HG03442 (cell line): ENCODE results near the gene CTNNA2.
"Not testable (repeated sequence)": the region's sequence is repeated elsewhere in the genome, so short reads cannot be mapped to it uniquely, and the experiment has no call there.

Experiments
- ATAC-seq: cut with Tn5 transposase; IDR thresholded peaks from one replicate; pipeline ENCODE4 v1.9.1; 2021; ENCODE audit warnings: mild to moderate bottlenecking, moderate library complexity; ENCODE audit not compliant: unreplicated experiment

CTNNA2 gene

GRCh38 chr2:80014637-80015036 lies 501.8 kb downstream of the CTNNA2 start:
- no peak for ATAC-seq

DNA sequence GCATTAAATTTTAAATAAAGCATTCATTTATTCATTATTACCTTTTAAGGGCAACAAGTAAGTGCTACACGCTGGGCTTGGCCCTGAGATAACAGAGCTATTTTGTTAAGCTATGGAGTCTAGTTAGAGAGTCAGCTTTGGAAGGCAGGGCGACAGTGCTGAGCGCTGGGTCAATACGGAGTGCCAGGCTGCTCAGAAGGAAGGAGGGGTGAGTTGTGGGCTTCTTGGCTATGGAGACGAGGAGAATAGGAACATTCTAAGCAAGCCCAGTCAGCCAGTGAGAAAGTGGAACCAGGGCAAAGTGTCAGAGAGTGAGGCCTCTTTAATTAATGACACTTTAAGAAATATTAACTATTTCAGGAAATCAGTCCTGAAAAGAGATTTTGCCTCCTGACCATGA lies 503.3 kb downstream of the CTNNA2 start:
- no peak for ATAC-seq

DNA sequence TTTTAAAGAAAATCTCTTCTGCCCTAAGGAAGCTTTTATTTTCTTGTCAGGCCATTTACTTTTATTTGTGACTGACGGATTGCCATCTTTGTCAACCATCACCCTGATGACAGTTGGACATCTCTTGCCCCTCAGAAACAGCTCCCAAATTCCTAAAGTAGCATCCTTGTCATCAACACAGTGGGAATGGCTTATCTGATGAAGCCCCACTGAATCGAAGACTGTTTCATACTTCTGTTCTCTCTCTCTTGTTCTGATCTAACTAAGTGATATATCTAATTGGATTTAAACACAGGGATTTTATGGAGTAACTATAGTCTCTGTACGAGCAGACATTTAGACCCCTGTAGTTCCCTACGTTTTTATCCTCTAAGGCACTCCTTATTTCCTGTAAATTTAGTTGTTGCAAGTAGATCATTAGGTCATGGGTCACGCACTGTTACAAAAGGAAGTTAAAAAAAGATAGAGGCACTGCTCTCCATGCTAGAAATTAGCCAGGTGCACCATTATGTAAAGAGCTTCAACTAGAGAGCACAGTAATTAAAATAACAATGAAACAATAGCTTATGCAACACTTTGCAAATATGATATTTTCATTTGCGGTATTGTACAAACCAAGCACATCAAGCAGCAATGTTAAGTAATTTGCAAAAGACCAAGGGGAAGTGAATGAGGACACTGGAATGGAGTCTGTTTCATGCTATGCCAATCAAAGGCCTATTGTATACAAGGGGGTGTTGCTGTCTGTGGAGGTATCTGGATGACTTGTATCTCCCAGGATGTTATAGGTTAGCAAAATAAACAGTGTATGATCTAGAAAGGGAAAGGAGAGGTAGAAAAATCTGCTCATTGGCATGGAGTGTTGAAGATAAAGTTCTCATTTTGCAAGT lies 507.0 kb downstream of the CTNNA2 start:
- no peak for ATAC-seq

- no peak for ATAC-seq
These were observed 509.2 kb downstream of the CTNNA2 start for GRCh38 chr2:80022018-80022417.

DNA sequence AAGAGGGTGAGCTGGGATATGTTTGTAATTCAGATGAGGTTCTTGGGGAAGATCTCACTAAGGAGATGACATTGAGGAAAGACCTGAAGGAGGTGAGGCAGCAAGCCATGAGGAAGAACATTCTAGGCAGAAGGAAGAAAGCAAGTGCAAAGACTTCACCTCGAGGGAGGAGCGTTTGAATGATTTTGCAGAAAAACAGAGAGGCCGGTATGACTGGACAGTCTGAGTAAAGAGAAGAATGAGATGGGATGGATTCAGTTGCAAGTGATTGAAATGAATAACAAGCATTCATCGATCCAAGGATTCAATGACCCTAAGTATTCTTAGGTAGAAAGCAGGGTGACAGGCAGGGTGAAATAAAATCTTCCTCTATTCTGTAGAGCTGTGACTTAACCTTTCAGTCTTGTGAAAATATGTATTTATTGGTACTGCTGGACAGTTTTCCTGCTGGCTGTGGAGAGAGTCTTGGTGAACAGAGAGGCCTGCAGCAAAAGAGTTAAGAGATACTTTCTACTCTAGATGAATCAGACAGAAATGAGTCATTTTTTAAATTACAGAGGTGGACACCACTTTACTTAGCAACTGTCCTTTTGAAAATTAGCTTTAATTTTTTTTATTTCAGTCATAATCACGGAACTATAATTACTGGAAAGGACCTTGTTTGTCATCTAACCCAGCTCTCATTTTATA lies 513.3 kb downstream of the CTNNA2 start:
- no peak for ATAC-seq

GRCh38 chr2:80028051-80028450 lies 515.2 kb downstream of the CTNNA2 start:
- ATAC-seq, result no peak

DNA sequence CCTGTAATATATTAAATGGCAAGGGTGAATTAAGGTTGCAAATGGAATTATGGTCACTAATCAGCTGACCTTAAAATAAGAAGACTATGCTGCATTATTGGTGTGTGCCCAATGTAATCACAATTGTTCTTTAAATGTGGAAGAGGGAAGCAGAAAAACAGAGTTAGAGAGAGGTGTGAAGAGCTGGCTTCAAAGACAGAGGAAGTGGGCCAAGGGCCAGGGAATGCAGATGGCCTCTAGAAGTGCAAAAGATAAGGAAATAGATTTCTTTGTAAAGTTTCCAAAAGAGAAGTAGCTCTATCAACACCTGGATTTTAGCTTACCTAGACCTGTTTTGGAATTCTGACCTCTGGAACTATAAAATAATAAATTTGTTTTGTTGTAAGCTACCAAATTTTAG lies 515.7 kb downstream of the CTNNA2 start:
- ATAC-seq, result no peak

- ATAC-seq, result no peak
These were observed 517.3 kb downstream of the CTNNA2 start for GRCh38 chr2:80030135-80030534.

GRCh38 chr2:80032684-80033083 lies 519.8 kb downstream of the CTNNA2 start:
- not testable (repeated sequence) for ATAC-seq

DNA sequence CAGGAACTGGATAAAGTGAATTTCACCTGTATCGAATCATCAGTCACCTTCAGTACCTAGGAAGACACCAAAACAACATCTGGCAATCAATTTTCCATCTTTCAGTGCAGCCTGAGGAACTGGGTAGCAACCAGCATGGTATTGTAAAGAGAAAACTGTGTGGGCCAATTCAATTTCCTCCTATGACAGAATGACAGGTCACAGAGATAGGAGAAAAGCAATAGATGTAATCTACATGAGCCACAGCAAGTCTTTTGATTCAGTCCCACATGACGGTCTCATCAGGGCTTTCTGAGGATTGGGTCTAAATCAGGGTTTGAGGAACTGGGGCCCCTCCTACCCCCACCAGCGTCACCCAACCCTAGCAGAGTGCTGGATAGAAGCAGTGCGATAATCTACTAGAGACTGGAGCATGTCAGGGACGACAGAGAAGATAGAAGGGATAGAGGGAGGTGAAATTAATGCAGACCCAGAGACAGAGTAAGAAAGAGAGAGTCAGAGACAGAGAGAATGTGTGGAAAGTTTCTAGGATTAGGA lies 523.0 kb downstream of the CTNNA2 start:
- ATAC-seq, result no peak

DNA sequence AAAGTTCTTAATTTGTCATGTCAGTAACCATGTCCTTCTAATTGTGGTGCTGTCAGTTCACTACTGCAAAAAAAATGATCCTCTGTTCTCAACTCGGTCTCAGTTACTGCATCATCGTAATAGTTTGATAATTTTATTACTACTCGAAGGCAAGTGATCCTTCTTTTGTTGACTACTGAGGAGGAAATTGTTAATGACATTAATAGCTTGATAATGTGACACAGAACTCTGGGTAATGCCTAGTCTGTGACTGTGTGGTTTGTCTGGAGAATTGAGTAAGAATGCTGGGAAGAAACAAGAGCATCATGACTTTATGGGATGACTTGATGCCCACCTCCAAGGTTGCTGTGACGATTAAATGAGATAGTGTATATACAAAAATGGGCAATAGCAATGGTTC lies 524.5 kb downstream of the CTNNA2 start:
- ATAC-seq, result no peak

DNA sequence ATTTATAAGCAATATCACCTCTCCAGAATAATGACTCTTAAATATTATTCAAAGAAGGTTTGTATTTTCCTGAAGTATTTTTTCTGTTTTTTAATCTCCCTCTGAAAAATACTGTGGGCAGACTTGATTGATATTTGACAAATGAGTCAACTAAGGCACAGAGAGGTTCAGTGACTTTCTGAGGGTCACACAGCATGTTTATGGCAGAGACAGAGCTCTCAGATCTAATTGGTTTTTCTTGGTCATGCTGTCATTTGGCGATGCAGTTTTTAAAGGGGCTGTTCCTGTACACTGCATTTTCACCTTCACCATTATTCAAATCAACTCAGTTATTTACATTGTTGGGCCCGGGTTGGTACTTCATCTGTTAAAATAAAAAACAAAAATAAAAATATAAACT lies 527.4 kb downstream of the CTNNA2 start:
- ATAC-seq, result no peak

DNA sequence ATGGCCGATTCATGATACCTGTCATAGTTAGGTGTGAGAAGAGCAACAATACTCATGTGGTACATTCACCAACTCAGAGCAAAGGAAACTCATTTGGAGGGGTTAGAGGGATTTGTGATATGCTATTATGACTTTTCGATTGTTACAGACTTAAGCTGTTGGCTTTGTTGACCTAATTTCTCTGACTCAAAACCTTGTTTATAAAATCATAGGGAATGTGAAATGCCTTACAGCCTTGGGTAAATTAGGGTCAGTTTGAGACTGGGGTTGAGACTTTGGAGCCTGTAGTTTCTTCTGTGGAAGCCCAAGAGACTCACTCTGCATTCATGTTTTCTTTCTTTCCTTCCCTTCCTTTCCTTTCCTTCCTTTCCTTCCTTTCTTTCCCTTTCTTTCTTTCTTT lies 529.8 kb downstream of the CTNNA2 start:
- no peak for ATAC-seq

- ATAC-seq, result no peak
These were observed 535.4 kb downstream of the CTNNA2 start for GRCh38 chr2:80048296-80048695.

DNA sequence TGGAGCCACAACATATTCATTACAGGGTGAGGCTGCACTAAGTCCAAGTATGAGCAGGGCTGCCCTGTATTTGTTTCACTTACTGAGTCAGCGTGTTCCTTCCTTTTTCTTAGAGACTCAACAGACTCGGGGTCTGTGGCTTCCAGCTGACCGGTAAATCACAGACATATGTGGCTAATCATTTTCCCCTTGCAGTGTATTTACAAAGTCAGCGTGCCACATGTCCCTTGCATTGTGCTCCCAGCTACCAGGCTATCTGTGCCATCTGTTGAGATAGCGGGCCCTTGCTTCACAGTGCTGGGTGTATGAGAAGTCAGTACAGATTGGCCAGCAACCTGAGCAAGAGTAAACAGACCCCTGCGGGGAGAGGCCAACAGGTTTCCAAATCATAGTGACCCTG lies 537.4 kb downstream of the CTNNA2 start:
- ATAC-seq, result no peak

DNA sequence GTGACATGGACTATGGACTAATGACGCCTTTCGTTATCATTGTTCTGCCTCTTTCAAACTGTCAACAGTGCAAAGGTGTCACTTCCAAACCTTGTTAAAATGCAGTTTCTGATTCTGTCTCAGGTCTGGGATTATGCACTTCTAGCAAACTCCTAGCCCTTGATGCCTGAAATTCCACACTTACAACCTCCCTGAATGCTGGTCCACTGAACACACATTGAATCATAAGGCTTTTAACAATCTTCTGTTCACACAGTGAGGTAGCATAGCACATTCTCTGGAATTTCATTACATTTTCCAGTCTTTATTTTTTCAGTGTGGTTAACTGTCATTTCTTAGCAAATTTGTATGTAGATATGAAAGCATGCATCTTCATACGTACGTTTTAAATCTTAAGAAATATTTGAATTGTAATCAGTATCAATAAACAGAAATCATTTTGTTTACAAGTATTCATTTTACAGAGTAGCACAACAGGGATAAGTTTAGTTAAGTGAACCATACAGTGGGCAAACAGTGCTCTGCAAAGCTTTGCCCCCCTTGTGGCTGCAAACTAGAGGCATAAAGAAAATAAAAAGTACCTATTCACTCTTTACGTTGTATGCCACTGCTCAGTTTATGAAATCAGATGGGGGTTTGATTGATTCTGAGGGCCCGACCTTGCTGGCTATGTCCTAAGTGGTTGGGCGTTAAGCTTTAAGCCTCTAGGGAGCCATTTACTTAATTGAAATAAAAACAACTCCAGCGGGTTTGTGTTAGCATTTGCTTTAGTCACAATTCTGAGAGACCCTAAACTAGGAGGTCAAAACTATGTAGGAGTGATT lies 540.9 kb downstream of the CTNNA2 start:
- ATAC-seq, result no peak

GRCh38 chr2:80054346-80054675 lies 541.5 kb downstream of the CTNNA2 start:
- ATAC-seq, result no peak

DNA sequence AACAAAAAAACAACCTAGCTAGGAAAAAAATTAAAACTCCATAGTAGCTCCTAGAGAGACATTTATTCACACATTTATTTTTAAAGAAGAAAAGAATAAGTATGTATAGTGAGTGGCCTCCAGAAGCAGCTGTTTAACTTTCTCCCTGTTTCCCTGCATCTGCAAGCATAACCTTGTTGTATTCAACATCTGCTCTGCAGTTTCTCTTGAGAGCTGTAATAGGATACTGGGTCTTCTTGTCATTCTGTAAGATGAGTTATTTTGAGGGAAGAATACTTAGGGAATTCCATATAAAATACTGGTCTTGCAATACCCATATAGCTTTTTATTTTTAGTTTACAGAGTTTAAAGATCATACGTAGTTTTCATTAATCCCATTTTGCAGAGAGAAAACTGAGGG lies 545.1 kb downstream of the CTNNA2 start:
- no peak for ATAC-seq

DNA sequence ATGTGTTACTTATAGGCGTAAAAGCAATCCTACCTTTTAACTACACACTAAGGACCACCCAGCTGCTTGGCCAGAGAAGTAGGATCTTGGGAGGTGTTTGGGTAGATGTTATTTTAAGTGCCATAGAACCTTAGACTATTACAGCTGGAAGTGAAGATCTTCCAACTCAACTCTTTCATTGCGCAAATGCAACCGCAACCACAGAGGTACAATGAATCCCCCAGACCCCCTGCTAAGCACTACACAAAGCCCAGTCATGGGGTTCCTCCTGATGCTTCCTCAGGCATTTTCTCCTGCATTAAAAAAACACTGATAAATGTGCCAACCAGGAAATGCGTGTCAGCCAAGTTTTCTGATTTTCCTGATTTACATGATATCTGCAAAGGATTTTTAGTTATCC lies 545.7 kb downstream of the CTNNA2 start:
- no peak for ATAC-seq

GRCh38 chr2:80059447-80059846 lies 546.6 kb downstream of the CTNNA2 start:
- no peak for ATAC-seq

GRCh38 chr2:80061881-80062280 lies 549.0 kb downstream of the CTNNA2 start:
- no peak for ATAC-seq
